Activated CD4-positive, CD25-positive, alpha-beta regulatory T cell treated with anti-CD3 and anti-CD28 coated beads, Interleukin-2, amount 50 U/mL, for 72 hours (primary cell): ENCODE results near the gene CCL27.
"Not testable (repeated sequence)": the region's sequence is repeated elsewhere in the genome, so short reads cannot be mapped to it uniquely, and the experiment has no call there.

Experiments used
- DNase-seq: peaks from one replicate; pipeline ENCODE4 v3.0.0; 2021

Gene CCL27

GRCh38 chr9:34648673-34649072 lies 13.8 kb downstream of the CCL27 start:
- DNase-seq, result no peak

- no peak for DNase-seq
These were observed 14.8 kb downstream of the CCL27 start for GRCh38 chr9:34647651-34648050.

- no peak for DNase-seq
These were observed 15.4 kb downstream of the CCL27 start for GRCh38 chr9:34647084-34647403.

DNA sequence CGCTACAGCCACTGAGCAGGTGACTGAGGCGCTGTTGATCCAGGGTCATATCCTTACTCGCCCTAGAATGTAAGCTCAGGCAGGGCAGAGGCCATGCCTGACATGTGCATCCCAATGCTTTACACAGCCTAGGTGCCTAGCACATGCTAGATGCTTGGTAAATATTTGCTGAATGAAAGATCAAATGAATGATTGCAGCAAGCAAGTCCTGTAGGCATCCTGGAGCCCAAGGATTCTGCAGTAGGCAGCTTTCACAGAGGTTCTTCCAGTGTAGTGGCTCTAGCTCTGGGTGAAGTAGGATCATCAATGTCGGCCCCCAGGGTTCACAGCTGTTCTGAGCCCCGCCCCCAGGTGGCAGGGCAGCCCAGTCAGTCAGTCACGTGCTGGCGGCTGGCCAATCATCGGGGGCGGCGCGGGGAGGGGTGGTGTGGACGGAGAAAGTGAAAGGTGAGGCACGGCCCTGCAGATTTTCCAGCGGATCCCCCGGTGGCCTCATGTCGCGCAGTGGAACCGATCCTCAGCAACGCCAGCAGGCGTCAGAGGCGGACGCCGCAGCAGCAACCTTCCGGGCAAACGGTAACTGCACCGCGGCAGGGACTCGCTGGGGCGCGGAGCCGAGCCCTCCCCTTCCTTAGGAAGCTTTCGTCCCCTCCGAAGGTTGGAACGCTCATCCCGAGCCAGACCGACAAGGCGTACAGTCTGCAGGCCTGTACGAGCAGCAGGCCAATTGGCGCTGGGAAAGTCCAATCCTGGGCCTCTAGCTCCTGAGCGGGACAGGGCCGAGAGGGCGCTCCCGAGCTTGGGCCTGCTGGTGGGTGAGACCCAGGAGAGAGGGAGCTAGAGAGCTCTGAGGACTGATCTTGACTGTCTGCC lies 16.0 kb downstream of the CCL27 start, which contains the start of gene GALT:
Gene GALT, plus strand, starts transcription at position 465 of the 873 bp plus-strand sequence. Its CDS starts 30 bp downstream, at position 495.
- peak; percentile 99 for DNase-seq

DNA sequence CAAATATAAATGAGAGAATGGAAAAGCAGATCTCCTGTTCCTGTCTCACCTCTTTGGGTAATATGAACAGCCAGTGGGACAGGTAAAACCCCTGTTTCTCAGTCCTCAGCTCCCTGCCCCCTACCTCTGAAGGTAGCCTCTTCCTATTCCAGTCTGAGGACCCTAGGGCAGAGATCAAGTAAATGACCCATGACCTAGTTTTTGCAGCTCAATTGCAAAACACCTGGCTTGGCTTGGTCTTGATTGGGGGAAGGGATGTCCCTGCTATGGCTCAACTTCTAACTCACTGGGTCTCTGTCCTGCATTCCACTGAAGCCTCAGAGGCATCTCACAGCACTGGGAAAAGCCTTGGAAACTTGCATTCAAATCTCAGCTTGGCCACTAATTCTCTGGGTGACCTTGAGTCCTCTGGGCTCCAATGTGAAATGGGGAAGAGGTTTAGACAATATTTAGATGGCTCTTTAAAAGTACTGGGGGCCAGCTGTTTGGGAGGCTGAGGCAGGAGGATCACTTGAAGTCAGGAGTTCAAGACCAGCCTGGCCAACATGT lies 17.6 kb downstream of the CCL27 start:
- no peak for DNase-seq

DNA sequence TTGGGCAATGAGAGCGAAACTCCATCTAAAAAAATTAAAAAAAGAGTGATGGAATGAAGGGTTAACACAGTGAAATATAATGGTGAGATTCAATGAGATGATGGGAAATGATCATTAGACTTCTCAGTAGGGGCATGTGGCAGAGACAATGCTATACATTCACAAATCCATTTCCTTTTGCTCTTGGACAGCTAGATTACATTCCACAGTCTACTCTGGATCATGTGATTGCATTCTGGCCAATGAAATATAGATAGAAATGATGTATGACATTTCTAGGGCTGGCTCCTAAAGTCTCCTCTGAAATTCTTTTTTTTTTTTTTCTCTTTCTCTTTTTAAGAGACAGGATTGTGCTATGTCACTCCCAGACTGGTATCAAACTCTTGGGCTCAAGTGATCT lies 19.8 kb downstream of the CCL27 start:
- no peak for DNase-seq

DNA sequence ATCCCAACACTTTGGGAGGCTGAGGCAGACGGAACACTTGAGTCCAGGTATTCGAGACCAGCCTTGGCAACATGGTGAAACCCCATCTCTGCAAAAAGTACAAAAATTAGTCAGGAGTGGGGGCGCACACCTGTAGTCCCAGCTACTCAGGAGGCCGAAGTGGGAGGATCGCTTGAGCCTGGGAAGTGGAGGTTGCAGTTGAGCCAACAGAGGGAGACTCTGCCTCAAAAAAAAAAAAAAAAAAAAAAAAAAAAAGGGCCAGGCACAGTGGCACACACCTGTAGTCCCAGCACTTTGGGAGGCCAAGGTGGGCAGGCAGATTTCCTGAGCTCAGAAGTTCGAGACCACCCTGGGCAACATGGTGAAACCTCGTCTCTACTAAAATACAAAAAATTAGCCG lies 23.1 kb downstream of the CCL27 start:
- not testable (repeated sequence) for DNase-seq

DNA sequence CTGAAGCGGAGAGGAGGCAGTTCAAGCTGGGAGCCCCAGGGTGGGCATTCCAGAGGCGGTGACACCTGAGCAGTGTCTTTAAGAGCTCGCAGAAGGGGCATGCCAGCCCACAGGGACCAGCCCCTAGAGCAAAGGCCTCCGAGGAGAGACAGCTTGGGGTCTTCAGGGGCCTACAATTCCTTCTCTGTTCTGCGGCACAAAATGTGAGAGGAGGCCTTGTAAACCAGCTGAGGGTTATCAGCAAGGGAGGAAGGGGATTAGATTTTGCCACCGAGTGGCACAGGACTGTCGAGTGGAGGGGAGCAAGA lies 24.4 kb downstream of the CCL27 start:
- DNase-seq, result no peak

DNA sequence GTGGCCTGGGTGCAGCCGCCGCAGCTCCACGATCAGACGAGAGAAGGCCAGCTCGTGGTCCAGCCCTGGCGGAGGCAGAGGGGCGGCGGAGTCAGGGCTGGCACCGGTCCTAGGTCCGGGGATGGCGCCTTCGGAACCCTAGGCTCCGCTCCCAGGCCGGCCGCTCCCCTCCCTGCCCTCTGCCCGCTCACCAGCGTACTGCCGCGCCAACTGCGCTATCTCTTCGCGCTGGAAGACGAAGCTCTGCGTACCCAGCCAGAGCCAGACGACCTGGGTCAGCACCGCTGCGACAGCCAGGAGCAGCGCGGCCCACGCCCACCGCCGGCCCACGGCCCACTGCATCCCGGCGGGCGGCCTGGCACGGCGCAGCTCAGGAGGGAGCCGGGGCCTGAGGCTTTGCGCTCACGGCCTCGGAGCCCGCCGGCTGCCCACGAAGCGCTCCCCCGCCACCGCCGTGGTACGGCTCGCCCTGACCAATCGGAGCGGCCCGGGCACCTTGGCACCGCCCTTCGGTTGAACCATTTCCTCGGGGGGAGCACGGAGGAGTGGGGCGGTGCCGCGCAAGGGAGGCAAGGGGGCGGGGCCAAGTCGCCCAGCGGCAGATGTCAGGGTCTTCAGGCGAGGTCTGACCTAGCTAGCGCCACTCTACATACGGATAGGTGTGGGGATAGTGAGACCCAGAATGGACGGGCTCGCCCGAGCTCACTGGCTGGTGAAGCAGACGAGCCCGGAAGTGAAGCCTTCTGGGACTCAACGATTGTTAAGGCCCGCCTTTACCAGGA lies 24.9 kb downstream of the CCL27 start, which contains the start of gene SIGMAR1:
Gene SIGMAR1, minus strand, starts transcription at position 432 of the 782 bp plus-strand sequence. Its CDS starts 90 bp downstream, at position 342.
- peak; percentile 96 for DNase-seq

DNA sequence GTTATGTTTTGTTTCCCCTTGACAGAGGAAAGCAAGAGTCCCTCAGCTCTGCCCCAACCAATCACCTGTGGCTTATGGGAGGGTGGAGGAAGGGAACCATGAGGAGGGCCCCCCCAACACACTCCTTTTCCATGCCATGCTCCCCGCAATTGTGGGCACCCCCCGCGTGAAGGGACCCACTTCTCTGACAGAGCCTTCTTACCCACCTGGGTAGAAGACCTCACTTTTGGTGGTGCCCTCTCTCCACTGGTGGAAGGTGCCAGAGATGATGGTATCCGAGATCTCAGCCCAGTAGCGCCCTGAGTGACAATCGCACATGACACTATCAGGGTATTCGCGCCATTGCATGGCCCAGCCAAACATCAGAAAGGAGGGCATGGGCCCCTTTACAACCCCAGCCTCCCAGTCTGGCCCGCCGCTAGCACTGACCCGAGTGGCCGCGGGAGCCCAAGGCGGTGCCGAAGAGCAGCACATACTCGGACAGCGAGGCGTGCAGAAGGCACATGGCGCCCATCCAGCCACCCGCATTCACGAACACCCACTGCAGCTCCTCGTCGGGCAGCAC lies 25.6 kb downstream of the CCL27 start:
- no peak for DNase-seq

GRCh38 chr9:34635556-34635955 lies 26.9 kb downstream of the CCL27 start:
- no peak for DNase-seq

GRCh38 chr9:34634551-34635248 lies 27.8 kb downstream of the CCL27 start:
- no peak for DNase-seq

DNA sequence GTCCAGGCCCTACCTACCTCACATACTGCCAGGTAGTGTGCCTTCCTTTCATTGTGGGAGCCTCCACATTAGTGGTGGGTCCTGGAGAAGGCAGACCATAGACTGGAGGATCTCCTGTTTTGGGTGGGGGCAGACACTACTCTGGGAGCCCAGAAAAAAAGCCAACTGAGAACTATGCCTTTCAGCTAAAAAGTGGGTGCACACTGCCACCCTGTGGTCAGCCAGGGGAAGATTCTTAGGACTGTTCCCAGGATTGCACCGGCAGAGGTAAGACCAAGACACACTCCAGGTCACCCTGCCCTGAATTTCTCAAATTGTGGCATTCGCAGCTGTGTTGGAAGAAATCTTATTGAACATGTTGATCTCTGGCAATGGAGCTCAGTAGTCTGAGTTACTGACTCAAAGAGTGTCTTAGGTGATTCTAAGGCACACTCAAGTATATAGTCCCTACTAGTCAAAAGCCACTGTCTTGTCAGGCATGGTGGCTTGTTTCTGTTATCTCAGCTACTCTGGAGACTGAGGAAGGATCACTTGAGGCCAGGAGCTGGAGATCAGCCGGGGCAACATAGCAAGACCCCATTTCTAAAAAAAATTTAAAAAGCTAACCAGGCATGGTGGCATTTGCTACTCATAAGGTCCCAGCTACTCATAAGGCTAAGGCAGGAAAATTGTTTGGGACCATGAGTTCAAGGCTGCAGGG lies 28.5 kb downstream of the CCL27 start:
- DNase-seq, result peak; percentile 77

GRCh38 chr9:34633166-34633565 lies 29.3 kb downstream of the CCL27 start:
- no peak for DNase-seq

DNA sequence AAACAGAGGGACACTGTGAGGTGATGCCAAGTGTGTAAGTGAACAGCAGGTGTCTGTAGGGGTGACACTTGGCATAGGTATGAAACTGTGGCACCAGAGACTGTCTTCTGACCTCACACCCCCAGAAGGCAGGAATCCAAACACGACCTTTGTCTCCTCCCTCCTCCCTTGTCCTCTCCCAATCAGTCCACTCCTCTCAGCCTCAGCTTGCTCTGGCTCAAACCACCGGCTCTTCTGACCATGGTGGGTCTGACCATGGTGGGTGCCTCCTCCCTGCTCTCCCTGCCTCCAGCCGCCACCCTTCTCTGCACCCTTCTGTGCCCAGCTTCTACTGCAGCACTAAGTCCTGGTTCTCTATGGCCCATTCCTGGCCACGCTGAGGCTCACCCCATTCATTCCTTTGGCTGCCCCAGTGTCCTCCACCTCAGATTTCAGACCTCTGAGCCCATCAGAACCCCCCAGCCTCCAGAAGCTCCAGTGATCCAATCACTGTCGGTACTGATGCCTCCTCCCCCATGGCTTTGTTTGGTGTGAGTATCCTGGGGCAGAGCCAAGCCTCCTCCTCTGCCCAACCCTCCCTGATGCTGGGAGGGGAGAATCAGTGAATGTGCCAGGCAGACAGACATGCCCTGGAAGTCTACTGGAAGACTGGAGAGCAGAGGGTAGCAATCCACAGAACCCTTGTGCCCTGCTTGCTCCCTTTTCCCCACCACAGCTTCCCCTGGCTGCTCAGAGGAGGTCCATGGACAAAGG lies 31.9 kb downstream of the CCL27 start:
- no peak for DNase-seq

GRCh38 chr9:34629491-34629808 lies 33.0 kb downstream of the CCL27 start:
- DNase-seq, result no peak

- DNase-seq, result peak; percentile 47
These were observed 33.6 kb downstream of the CCL27 start, which contains the start of gene ARID3C for GRCh38 chr9:34628656-34629490. Gene ARID3C (minus strand): TSS chr9:34629066. CDS start chr9:34628014, 1,052 bp downstream.

DNA sequence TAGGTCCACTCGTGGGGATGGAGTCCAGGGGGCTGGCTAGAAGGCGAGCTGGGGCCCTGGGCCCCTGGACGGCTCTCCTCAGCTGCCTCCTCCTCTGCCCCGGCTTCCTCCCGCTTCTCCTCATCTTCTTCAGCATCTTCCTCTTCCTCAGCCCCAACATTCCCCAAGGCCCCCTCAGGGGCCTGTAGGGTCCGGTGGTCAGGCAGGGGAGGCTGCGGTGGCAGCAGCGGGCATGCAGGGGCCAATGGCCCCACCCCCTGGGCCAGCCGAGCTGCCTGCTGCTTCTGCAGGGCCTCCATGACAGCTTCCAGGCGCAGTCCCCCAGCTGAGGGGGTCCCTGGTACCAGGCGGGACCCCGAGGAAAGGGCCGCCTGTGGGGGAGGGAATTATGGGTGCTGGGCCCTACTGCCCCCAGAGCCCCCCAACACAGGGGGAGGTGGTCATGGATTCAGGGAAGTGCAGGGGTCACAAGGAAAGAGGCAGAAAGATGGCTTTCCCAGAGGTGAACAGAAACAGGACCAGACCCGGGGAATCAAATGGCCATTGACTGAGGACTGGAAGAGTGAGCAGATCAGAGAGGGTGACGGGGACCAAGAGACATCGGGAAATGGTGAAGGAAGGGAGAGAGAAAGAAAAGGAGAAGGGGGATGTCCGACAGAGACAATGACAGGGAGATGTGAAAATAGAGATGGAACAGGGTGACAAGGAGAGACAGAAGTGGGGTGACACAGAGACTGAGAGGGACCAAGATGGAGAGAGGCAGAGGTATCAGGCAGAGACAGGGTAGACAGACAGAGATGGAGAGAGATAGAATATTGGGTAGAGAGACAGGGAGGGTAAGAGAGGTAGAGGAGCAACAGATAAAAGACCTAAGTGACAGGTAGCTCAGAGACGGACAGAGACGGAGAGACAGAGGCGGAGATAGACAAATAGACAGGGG lies 34.5 kb downstream of the CCL27 start:
- no peak for DNase-seq

GRCh38 chr9:34625186-34625486 lies 37.3 kb downstream of the CCL27 start:
- DNase-seq, result no peak
